ENCODE data around the gene TASP1. TPM values are rescaled to one million over a fixed set of nuclear protein-coding genes. Genes with fewer than 3 reads are reported as not detected.

TASP1 gene
- total RNA-seq, 1 donor from 2014 or later, result 10.3 TPM

- Mint-ChIP-seq H3K9me3 (ENCODE audit: unreplicated experiment) (no peaks in the 10 kb centered on the region), H3K4me1 (ENCODE audit: low read depth, unreplicated experiment) (no peaks in the 10 kb centered on the region), H3K36me3 (ENCODE audit: low read depth, unreplicated experiment) (no peaks in the 10 kb centered on the region), H3K27me3 (ENCODE audit: low read depth, unreplicated experiment) (peaks cover 2% of the 10 kb centered on the region), H3K27ac (ENCODE audit: unreplicated experiment) (no peak overlapping the region), H3K4me3 (ENCODE audit: unreplicated experiment) (no peak overlapping the region)
- H2AFZ ChIP-seq (ENCODE audit: low read depth, low read length), result no peak overlapping the region
- no peak for TF ChIP-seq EZH2 (IDR thresholded peaks at IDR 0.05; ENCODE audit: insufficient read depth, low read length)
- TF ChIP-seq, protein P1, sequence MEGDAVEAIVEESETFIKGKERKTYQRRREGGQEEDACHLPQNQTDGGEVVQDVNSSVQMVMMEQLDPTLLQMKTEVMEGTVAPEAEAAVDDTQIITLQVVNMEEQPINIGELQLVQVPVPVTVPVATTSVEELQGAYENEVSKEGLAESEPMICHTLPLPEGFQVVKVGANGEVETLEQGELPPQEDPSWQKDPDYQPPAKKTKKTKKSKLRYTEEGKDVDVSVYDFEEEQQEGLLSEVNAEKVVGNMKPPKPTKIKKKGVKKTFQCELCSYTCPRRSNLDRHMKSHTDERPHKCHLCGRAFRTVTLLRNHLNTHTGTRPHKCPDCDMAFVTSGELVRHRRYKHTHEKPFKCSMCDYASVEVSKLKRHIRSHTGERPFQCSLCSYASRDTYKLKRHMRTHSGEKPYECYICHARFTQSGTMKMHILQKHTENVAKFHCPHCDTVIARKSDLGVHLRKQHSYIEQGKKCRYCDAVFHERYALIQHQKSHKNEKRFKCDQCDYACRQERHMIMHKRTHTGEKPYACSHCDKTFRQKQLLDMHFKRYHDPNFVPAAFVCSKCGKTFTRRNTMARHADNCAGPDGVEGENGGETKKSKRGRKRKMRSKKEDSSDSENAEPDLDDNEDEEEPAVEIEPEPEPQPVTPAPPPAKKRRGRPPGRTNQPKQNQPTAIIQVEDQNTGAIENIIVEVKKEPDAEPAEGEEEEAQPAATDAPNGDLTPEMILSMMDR (IDR thresholded peaks at IDR 0.05; ENCODE audit: insufficient read depth, low read depth, low read length), result no peak
- no peak overlapping the region for H3K9ac ChIP-seq (ENCODE audit: low read length)
- no peak overlapping the region for H3K4me2 ChIP-seq (ENCODE audit: low read length)
- H3K36me3 ChIP-seq (ENCODE audit: insufficient read depth, low read length), result no peaks in the 10 kb centered on the region
- no peak for FAIRE-seq
- H3K27me3 ChIP-seq (ENCODE audit: insufficient read depth, low read length), result peaks cover 3% of the 10 kb centered on the region
- no peak overlapping the region for H3K4me3 ChIP-seq (ENCODE audit: insufficient read depth, low read depth, low read length)
- H4K20me1 ChIP-seq (ENCODE audit: insufficient read depth, low read length), result no peaks in the 10 kb centered on the region
- no peak overlapping the region for H3K27ac ChIP-seq (ENCODE audit: low read depth, low read length)
- H3K79me2 ChIP-seq (ENCODE audit: insufficient read depth, low read length), result no peaks in the 10 kb centered on the region
- DNase-seq (ENCODE audit: low read depth), result no peak
- no peaks in the 10 kb centered on the region for H3K9me3 ChIP-seq (ENCODE audit: insufficient read depth, low read depth, low read length)
- no peaks in the 10 kb centered on the region for H3K4me1 ChIP-seq (ENCODE audit: insufficient read depth, low read length)
Observed at GRCh38 chr20:13656721-13657368, 18.1 kb upstream of the TASP1 start.

DNA sequence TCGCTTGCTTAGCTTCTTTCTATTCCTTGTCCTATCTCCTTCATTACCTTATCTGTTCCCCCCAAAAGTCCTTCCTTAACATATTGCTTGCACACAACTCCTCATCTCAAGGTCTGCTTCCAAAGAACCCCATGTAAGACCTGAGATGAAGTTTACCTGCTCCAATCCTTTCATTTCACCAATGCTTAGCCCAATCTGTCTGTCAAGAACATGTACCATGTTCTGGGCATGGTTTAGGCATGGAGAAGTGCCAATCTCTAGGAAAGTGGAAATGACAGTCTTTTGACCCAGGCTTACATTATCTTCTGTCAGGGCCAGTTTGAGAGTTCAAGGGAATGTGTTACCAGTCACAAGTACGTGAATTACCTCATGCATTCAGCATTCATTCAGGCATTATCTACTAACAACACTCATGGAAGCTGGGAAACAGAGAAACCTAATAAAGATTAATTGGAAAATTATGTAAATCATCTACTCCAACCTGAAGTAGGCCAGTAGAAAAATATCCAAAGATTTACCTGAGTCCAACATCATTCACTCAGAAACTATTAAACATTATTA is 15.8 kb upstream of the TASP1 start:
- H2AFZ ChIP-seq (ENCODE audit: low read depth, low read length), result no peak overlapping the region
- no peak for FAIRE-seq

More for the DNA sequence above, 15.8 kb upstream of the TASP1 start:
- Histone ChIP-seq H3K79me2 (ENCODE audit: insufficient read depth, low read length) (no peaks in the 10 kb centered on the region), H3K27me3 (ENCODE audit: insufficient read depth, low read length) (no peaks in the 10 kb centered on the region), H3K4me1 (ENCODE audit: insufficient read depth, low read length) (no peaks in the 10 kb centered on the region), H3K36me3 (ENCODE audit: insufficient read depth, low read length) (no peaks in the 10 kb centered on the region), H3K4me3 (ENCODE audit: insufficient read depth, low read depth, low read length) (no peak overlapping the region), H3K27ac (ENCODE audit: low read depth, low read length) (no peak overlapping the region), H3K9me3 (ENCODE audit: insufficient read depth, low read depth, low read length) (no peaks in the 10 kb centered on the region), H3K9ac (ENCODE audit: low read length) (no peak overlapping the region), H3K4me2 (ENCODE audit: low read length) (no peak overlapping the region), H4K20me1 (ENCODE audit: insufficient read depth, low read length) (no peaks in the 10 kb centered on the region)
- Mint-ChIP-seq H3K4me1 (ENCODE audit: low read depth, unreplicated experiment) (no peaks in the 10 kb centered on the region), H3K4me3 (ENCODE audit: unreplicated experiment) (no peak overlapping the region), H3K27ac (ENCODE audit: unreplicated experiment) (no peak overlapping the region), H3K36me3 (ENCODE audit: low read depth, unreplicated experiment) (no peaks in the 10 kb centered on the region), H3K9me3 (ENCODE audit: unreplicated experiment) (no peaks in the 10 kb centered on the region), H3K27me3 (ENCODE audit: low read depth, unreplicated experiment) (no peaks in the 10 kb centered on the region)
- DNase-seq (ENCODE audit: low read depth), result peak; percentile 44
- TF ChIP-seq EZH2 (IDR thresholded peaks at IDR 0.05; ENCODE audit: insufficient read depth, low read length), result no peak
- TF ChIP-seq, protein P1 (IDR thresholded peaks at IDR 0.05; ENCODE audit: insufficient read depth, low read depth, low read length), result no peak
